ENCODE measurements around the gene SOX9.

DNA sequence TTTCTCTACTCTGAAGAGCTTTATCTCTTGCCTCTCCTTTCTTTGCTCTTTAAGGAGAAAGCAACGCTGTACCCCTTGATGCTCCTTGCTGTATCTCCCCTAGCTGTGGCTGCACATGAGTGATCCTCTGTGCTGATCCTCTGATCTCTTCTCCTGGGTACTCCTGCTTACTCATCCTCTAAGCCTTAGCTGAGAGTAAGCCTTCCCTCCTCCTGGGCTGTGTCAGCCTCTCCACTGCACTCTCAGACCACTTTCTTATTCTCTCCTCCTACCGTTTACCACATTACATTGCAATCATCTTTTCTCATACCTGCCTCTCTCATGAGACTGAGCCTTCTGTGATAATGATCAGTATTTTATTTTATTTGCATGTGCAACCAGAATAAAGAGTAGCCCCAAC lies 25.1 kb downstream of the SOX9 start:
- no peak for TF ChIP-seq EZH2 (IDR thresholded peaks at IDR 0.05; ENCODE audit: insufficient read depth, poor library complexity, severe bottlenecking)
- no peak for TF ChIP-seq EZH2phosphoT487 (IDR thresholded peaks at IDR 0.05; ENCODE audit: insufficient read depth, low read depth)
